Vagina (tissue), 2 donors: ENCODE measurements around the gene ATP7B.

ENCODE experiments used
- POLR2A ChIP-seq, 2 donors: fragments of 450-650 bp; IDR thresholded peaks; one replicate each; pipeline ENCODE4 v1.6.1; 2017; ENCODE audit warnings: antibody characterized with exemption in 2 of 2, mild to moderate bottlenecking in 2 of 2, moderate library complexity in 2 of 2
- POLR2AphosphoS5 ChIP-seq, 2 donors: sonication (generic); formaldehyde crosslinking; IDR thresholded peaks; one replicate each; pipeline ENCODE4 v1.9.0; 2017; ENCODE audit warnings: antibody characterized with exemption in 2 of 2, mild to moderate bottlenecking in 2 of 2, low read depth in 1 of 2; ENCODE audit not compliant: insufficient read depth in 1 of 2

DNA sequence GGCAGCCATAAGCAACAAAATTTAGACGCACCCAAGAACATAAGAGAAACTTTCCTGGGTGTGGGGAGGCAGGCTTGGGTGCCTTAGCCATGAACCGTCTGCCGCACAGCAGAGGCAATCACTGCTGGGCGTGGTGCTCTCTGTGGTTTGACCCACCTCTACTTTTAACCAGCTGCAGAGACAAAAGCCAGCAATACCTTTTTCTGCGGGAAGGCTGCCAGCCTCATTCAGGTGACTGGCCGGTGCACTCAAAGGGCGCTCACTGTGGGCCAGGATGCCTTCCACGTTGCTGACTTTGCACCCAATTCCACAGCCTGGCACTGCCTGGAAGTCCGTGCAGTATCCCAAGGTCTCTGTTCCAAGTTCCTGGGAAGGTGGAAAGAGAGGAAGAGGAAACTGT lies 69.1 kb downstream of the ATP7B start:
- TF ChIP-seq POLR2AphosphoS5 (IDR thresholded peaks at IDR 0.05; ENCODE audit: insufficient read depth in 1 of 2, low read depth in 1 of 2) (no peak), POLR2A (IDR thresholded peaks at IDR 0.05) (no peak)
